Neural crest cell (in vitro differentiated cells): ENCODE measurements around the gene ZNF423. TPM values are rescaled to one million over a fixed set of nuclear protein-coding genes. Genes with fewer than 3 reads are reported as not detected.

Experiments used
- DNase-seq: peaks from one replicate; pipeline ENCODE4 v3.0.0; 2021; ENCODE audit warnings: low read depth, mixed read lengths, low spot score
- H3K27ac Mint-ChIP-seq: one replicate; pipeline ENCODE4 v1.8.0; 2021; ENCODE audit warnings: mild to moderate bottlenecking, mixed read lengths; ENCODE audit not compliant: unreplicated experiment
- H3K27me3 Mint-ChIP-seq: 2 replicates; pipeline ENCODE4 v1.8.0; 2021; ENCODE audit warnings: low read depth, mild to moderate bottlenecking, mixed read lengths
- H3K36me3 Mint-ChIP-seq: 2 replicates; pipeline ENCODE4 v1.8.0; 2021; ENCODE audit warnings: low read depth, mild to moderate bottlenecking, mixed read lengths
- H3K4me1 Mint-ChIP-seq: 2 replicates; pipeline ENCODE4 v1.8.0; 2021; ENCODE audit warnings: mixed read lengths
- H3K4me3 Mint-ChIP-seq: one replicate; pipeline ENCODE4 v1.8.0; 2021; ENCODE audit warnings: mild to moderate bottlenecking, mixed read lengths
- H3K9me3 Mint-ChIP-seq: 2 replicates; pipeline ENCODE4 v1.8.0; 2021; ENCODE audit warnings: mixed read lengths
- total RNA-seq: library from RNA; stranded (reverse); gene quantifications from 2 replicates; pipeline ENCODE4 v1.2.1, GENCODE V29; 2021
- TF ChIP-seq, protein P1 (sequence below): fragments of 200-600 bp; sonication (generic); conservative IDR thresholded peaks from 2 replicates; pipeline ENCODE4 v1.5.0; 2021; ENCODE audit warnings: antibody characterized with exemption, mild to moderate bottlenecking

The ZNF423 gene
- total RNA-seq, 1 donor from 2014 or later = 55.4 TPM

DNA sequence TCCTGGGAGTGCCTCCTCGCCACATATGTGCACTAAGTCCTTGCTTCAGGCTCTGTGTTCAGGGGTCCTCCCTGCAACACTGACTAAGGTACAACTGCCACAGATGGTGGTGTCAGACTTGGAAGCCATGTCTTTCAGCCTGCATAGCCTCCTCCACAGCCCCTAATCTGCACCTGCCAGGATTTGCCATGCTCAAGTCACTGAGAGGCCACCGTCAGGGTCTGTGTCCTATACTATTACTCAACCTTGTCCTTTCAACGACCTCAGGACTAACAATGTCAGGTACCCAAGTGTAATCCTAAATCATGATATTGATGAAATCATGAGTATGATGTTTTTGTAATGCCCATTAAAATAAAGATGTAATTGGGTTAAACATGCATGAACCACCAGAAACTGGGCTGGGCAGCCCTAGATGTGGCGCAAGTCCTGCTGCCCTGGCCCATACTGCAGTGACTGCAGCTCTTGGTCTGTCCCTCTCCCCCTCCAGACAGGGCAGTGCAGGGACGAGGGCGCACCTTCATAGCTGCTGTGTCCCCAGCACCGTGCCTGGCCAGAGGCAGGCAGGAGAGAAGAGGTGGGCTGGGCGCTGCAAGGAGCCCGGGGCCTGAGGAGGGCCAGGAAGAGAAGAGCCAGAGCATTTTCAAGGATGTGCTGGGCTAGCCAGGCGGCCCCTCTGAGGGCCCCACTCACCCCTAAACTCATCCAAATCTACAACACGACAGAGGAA, 198.0 kb downstream of the ZNF423 start:
- H3K27ac Mint-ChIP-seq = no peak overlapping the region
- peaks cover 31% of the 10 kb centered on the region for H3K4me1 Mint-ChIP-seq

DNA sequence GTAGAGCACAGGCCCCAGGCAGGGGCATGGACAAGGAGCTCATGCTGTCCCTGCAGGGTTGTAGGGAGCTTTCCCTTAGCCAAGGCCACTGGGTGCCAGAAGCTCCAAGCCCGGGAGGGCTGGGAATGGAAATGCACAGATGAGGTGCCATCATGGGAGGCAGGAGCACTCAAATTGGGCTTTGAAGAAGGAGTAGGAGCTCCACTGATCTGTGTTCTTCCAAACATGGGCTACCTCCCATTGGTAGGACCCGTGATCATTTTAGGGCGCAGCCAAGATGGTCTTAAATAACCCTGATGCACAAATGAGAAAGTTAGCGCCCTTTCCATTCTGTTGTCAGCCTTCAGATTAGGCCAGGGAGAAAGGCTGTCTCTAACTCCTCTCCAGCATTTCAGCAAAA, 201.5 kb downstream of the ZNF423 start:
- no peaks in the 10 kb centered on the region for H3K9me3 Mint-ChIP-seq
- no peak for DNase-seq
- peaks cover 14% of the 10 kb centered on the region for H3K4me1 Mint-ChIP-seq
- TF ChIP-seq, protein P1, sequence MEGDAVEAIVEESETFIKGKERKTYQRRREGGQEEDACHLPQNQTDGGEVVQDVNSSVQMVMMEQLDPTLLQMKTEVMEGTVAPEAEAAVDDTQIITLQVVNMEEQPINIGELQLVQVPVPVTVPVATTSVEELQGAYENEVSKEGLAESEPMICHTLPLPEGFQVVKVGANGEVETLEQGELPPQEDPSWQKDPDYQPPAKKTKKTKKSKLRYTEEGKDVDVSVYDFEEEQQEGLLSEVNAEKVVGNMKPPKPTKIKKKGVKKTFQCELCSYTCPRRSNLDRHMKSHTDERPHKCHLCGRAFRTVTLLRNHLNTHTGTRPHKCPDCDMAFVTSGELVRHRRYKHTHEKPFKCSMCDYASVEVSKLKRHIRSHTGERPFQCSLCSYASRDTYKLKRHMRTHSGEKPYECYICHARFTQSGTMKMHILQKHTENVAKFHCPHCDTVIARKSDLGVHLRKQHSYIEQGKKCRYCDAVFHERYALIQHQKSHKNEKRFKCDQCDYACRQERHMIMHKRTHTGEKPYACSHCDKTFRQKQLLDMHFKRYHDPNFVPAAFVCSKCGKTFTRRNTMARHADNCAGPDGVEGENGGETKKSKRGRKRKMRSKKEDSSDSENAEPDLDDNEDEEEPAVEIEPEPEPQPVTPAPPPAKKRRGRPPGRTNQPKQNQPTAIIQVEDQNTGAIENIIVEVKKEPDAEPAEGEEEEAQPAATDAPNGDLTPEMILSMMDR = no peak
- H3K27me3 Mint-ChIP-seq = no peaks in the 10 kb centered on the region
- H3K27ac Mint-ChIP-seq = no peak overlapping the region
- no peak overlapping the region for H3K4me3 Mint-ChIP-seq
- H3K36me3 Mint-ChIP-seq = peaks cover 1% of the 10 kb centered on the region

More for the DNA sequence above, 198.0 kb downstream of the ZNF423 start:
- H3K4me3 Mint-ChIP-seq = no peak overlapping the region
- TF ChIP-seq, protein P1 = no peak
- no peak for DNase-seq
- H3K36me3 Mint-ChIP-seq = no peaks in the 10 kb centered on the region
- H3K9me3 Mint-ChIP-seq = no peaks in the 10 kb centered on the region
- no peaks in the 10 kb centered on the region for H3K27me3 Mint-ChIP-seq

DNA sequence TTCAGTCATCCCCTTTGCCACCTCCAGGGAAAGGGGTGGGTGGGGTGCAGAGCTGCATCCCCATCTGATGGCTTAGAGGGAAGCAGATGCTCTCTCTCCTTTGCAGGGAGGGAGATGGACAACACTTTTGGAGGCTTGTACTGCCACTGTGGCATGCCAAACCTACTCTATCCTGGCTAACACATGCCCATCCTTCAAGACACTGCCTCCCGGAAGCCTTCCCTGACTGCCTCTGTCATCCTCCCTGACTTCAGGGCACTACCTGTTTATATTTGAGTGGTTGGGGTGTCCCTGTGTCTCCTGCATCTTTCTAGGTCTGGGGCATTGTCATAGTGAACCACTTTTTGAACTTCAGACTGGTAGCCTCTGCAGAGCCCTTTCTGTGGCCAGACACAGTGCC, 202.3 kb downstream of the ZNF423 start:
- no peak for DNase-seq
- Mint-ChIP-seq H3K27me3 (no peaks in the 10 kb centered on the region), H3K4me1 (peaks cover 12% of the 10 kb centered on the region), H3K36me3 (peaks cover 5% of the 10 kb centered on the region), H3K9me3 (peaks cover 4% of the 10 kb centered on the region), H3K27ac (no peak overlapping the region), H3K4me3 (no peak overlapping the region)
- TF ChIP-seq, protein P1 = no peak

DNA sequence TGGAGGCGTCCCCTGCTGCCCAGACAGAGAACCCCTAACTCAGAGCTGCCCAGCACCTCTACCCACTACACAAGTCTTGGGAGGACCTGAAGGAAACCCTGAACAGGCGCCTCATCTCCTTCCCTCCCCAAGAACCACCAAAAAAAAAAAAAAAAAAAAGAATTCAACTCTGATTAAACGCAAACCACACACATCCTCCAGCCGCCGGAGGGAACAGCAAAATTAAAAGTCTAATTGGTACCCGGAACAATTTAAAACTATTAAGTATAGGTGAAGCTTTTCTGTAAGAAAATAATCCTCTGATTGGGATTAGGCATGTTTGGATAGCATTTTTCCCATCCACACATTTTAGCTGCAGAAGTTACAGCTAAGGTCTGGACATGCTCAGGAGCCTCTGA, 202.7 kb downstream of the ZNF423 start:
- H3K9me3 Mint-ChIP-seq = peaks cover 4% of the 10 kb centered on the region
- no peak for DNase-seq
- TF ChIP-seq, protein P1 = no peak
- peak overlapping the region; percentile 57 for H3K27ac Mint-ChIP-seq
- H3K4me1 Mint-ChIP-seq = peaks cover 12% of the 10 kb centered on the region
- H3K4me3 Mint-ChIP-seq = no peak overlapping the region
- peaks cover 7% of the 10 kb centered on the region for H3K36me3 Mint-ChIP-seq
- H3K27me3 Mint-ChIP-seq = no peaks in the 10 kb centered on the region

DNA sequence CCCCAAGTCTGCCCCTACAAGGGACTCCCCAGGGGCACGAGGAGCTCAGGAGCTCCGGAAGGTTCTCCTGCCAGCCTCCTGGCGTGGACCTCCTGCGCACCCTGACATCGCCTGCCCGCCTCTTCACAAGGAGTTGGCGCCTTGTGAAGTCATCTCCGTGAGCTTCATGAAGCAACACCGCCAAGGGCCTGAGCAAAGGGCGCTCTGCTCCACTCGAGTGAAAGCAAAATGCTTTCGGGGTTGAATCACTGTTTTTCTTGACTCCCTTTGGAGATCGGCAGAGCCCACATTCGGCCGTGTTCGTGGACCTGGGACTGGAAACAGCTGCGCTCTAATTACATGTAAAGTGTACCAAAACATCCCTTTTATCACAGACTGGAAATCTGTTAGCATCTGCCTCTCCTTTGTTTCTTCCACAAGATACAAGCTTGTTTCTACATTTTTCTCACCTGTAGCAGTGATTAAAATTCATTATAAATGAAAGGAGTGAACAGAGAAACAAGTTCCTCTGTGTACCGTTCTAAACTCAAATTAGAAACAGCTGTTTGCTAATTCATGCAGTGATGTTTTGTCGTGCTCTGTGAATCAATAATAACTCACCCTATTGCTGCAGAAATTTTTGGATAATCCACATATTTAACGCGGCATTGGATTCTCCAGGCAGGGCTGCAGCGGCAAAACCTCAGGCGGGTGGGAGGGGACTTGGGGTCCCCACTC, 203.3 kb downstream of the ZNF423 start:
- no peak for DNase-seq
- Mint-ChIP-seq H3K9me3 (peaks cover 9% of the 10 kb centered on the region), H3K36me3 (peaks cover 12% of the 10 kb centered on the region), H3K4me3 (no peak overlapping the region), H3K4me1 (peaks cover 7% of the 10 kb centered on the region), H3K27me3 (no peaks in the 10 kb centered on the region), H3K27ac (peak overlapping the region; percentile 57)
- TF ChIP-seq, protein P1 = no peak
